ENCODE data around the gene DRG1. TPM values are rescaled to one million over a fixed set of nuclear protein-coding genes. Genes with fewer than 3 reads are reported as not detected.

The DRG1 gene
- total RNA-seq, 4 donors from 2014 or later, result 35.9 to 86.7 (median 51.9) TPM

Small RNA genes lying within 50 kb of the gene (small RNA-seq; reads per million reads assigned to genes)
- not detected for gene RNU6-28P
- not detected for gene RNU6-338P

Other genes with a start within 250 kb of the DRG1 start
- gene RNF185, start 239.4 kb upstream of the DRG1 start, total RNA-seq, result 10 to 100 TPM; 34.5 to 44.4 (median 38.8) TPM
- 10 to 100 TPM; 50.0 to 67.2 (median 56.9) TPM for gene LIMK2, start 187.3 kb upstream of the DRG1 start, total RNA-seq
- gene PIK3IP1, start 107.1 kb upstream of the DRG1 start, total RNA-seq, result 100 to 1,000 TPM in 1 of 4 donors, 10 to 100 TPM in 3; 54.8 to 106 (median 80.5) TPM
- gene PATZ1, start 53.3 kb upstream of the DRG1 start, total RNA-seq, result 10 to 100 TPM; 27.1 to 33.5 (median 31.3) TPM
- gene EIF4ENIF1, start 90.2 kb downstream of the DRG1 start, total RNA-seq, result 10 to 100 TPM; 14.4 to 31.8 (median 17.5) TPM
- 10 to 100 TPM; 30.4 to 66.9 (median 49.5) TPM for gene SFI1, start 96.9 kb downstream of the DRG1 start, total RNA-seq

Measured in tibial nerve (tissue), 4 donors.